PC-9 (cell line): Measurements from ENCODE around the gene CPXM1.

Experiments used
- CTCF ChIP-seq: fragments of 200-600 bp; sonication (generic); conservative IDR thresholded peaks from 2 replicates; pipeline ENCODE4 v1.6.1; 2017; ENCODE audit warnings: mixed run types, antibody characterized with exemption, mild to moderate bottlenecking, moderate library complexity
- EZH2 ChIP-seq: fragments of 200-600 bp; sonication (generic); IDR thresholded peaks from 2 replicates; pipeline ENCODE4 v1.8.0; 2017; ENCODE audit warnings: antibody characterized with exemption, low read depth

DNA sequence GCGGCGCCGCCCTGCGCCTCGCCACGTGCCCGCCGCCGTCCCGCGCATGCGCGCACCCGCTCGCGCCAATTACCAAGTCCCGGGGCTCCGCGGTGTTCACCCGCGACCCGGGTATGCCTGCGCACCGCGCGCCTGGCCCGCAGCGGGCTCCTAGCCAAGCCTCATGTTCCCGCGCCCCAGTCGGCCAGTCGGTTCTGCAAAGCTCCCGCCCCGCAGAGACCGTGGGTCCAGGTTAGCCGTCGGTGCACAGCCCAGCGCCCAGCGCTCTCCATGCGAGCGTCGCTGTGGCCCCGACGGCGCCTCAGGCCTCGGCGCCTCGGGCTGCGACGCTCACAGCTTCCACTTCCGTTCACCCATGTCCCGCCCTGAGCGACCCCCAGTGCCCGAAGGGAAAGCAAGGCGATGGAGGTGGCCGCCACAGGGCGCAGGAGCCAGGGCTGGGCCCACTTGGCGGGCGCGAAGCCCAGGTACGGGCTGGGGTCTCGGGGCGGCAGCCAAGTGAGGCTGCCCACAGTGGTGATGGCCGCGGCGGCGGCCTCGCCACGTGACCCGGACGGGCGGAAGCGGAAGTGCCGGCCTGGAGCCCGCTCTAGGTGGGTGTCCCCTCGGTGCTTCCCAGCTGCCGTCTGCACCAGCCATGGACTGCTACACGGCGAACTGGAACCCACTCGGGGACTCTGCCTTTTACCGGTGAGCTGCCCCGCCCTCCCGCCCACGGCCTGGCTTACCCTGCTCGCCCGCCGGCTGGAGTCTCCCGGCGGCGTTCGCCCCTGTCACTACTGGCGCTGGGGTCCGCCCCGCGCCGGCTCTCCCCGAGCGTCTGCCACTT is 39.9 kb upstream of the CPXM1 start, which contains the start of the genes PCED1A and VPS16:
- TF ChIP-seq CTCF (no peak), EZH2 (no peak)
